Endothelial cell of umbilical vein (primary cell): Measurements from ENCODE around the gene GAB1. TPM values are rescaled to one million over a fixed set of nuclear protein-coding genes. Genes with fewer than 3 reads are reported as not detected.

Experiments used
- BruUV-seq: library from RNA; stranded (reverse); fragments of 400-500 nt; replicated peaks from 2 replicates; lab custom pipeline; 2021; lab: Mats Ljungman, UMichigan
- CTCF ChIA-PET: fragments of 300-600, 350-600 bp; sonication (Branson Sonifier 250); formaldehyde crosslinking; loops from one replicate; lab custom pipeline; 2021; ENCODE audit warnings: antibody characterized with exemption, inconsistent platforms; lab: Charles Lee
- POLR2A ChIA-PET: fragments of 300-600, 350-600 bp; sonication (Branson Sonifier 250); formaldehyde crosslinking; loops from one replicate; lab custom pipeline; 2021; ENCODE audit warnings: antibody characterized with exemption, inconsistent platforms; lab: Charles Lee
- DNase-seq: peaks from one replicate; pipeline ENCODE4 v3.0.0-alpha.2; 2011; ENCODE audit warnings: low read depth, low spot score
- FAIRE-seq: peaks from 2 replicates; lab custom pipeline; 2011; peaks lifted over from hg19 to GRCh38; lab: Jason Lieb, UNC
- H2AFZ ChIP-seq: 2 replicates; pipeline ENCODE4 v1.6.0; 2012; ENCODE audit warnings: low read depth, low read length, control low read depth, inconsistent platforms
- H3K27ac ChIP-seq: 2 replicates; pipeline ENCODE4 v1.5.1; 2011; ENCODE audit warnings: low read depth, mild to moderate bottlenecking, control low read depth, low read length, moderate library complexity; ENCODE audit not compliant: insufficient read depth
- H3K27me3 ChIP-seq, 2 experiments: 2 replicates each; pipeline versions ENCODE4 v1.6.0 to v1.6.1; 2011; ENCODE audit warnings: low read length in 2 of 2, mixed read lengths in 1 of 2; ENCODE audit not compliant: control insufficient read depth in 2 of 2, insufficient read depth in 2 of 2
- H3K36me3 ChIP-seq, 2 experiments: 2 replicates in 1 of 2; 3 replicates in 1 of 2; pipeline ENCODE4 v1.5.1; 2011; ENCODE audit warnings: low read length in 2 of 2, mild to moderate bottlenecking in 1 of 2, moderate library complexity in 1 of 2; ENCODE audit not compliant: control insufficient read depth in 2 of 2, insufficient read depth in 2 of 2; ENCODE audit errors: extremely low read depth in 1 of 2
- H3K4me1 ChIP-seq: 3 replicates; pipeline ENCODE4 v1.5.1; 2011; ENCODE audit warnings: mild to moderate bottlenecking, low read length; ENCODE audit not compliant: control insufficient read depth, insufficient read depth; ENCODE audit errors: extremely low read depth
- H3K4me2 ChIP-seq: 2 replicates; pipeline ENCODE4 v1.6.1; 2011; ENCODE audit warnings: low read length, control low read depth, mixed read lengths; ENCODE audit not compliant: insufficient read depth
- H3K4me3 ChIP-seq, 3 experiments: fragments of 200-600 bp in 1 of 3; sonication (generic), shearing (Covaris generic) in 1 of 3; replicated peaks in 1 of 3; 2 replicates each; pipeline ENCODE4 v1.5.1; 2011 to 2016; ENCODE audit warnings: control low read depth in 3 of 3, low read length in 3 of 3, mild to moderate bottlenecking in 2 of 3, inconsistent platforms in 1 of 3, low read depth in 1 of 3, moderate library complexity in 1 of 3; ENCODE audit not compliant: insufficient read depth in 1 of 3
- H3K79me2 ChIP-seq: 2 replicates; pipeline ENCODE4 v1.6.0; 2012; ENCODE audit warnings: low read length, inconsistent platforms; ENCODE audit not compliant: control insufficient read depth, insufficient read depth
- H3K9ac ChIP-seq: replicated peaks from 2 replicates; pipeline ENCODE3; 2011; ENCODE audit warnings: low read length, control low read depth; ENCODE audit not compliant: insufficient read depth; ENCODE audit errors: extremely low read depth
- H3K9me1 ChIP-seq: replicated peaks from 3 replicates; pipeline ENCODE4 v1.6.0; 2011; ENCODE audit warnings: mild to moderate bottlenecking, low read length; ENCODE audit not compliant: control insufficient read depth, insufficient read depth; ENCODE audit errors: extremely low read depth
- H3K9me3 ChIP-seq: replicated peaks from 2 replicates; pipeline ENCODE4 v1.5.1; 2012; ENCODE audit warnings: low read length, inconsistent platforms; ENCODE audit not compliant: control insufficient read depth, insufficient read depth
- H4K20me1 ChIP-seq: replicated peaks from 2 replicates; pipeline ENCODE3; 2011; ENCODE audit warnings: mild to moderate bottlenecking, low read length; ENCODE audit not compliant: control insufficient read depth, insufficient read depth; ENCODE audit errors: extremely low read depth
- EZH2 ChIP-seq: IDR thresholded peaks from 2 replicates; pipeline ENCODE4 v1.6.1; 2012; ENCODE audit warnings: borderline replicate concordance, low read depth, mild to moderate bottlenecking, moderate library complexity, low read length, inconsistent platforms; ENCODE audit not compliant: severe bottlenecking
- FOS ChIP-seq: IDR thresholded peaks from 2 replicates; pipeline ENCODE4 v1.6.1; 2011; ENCODE audit warnings: mild to moderate bottlenecking, low read length, moderate library complexity, borderline replicate concordance; ENCODE audit not compliant: insufficient read depth
- GATA2 ChIP-seq: IDR thresholded peaks from 2 replicates; pipeline ENCODE4 v1.7.0; 2011; ENCODE audit warnings: low read depth, mild to moderate bottlenecking, moderate library complexity, mixed read lengths, low read length; ENCODE audit not compliant: insufficient read length, insufficient read depth
- JUN ChIP-seq: IDR thresholded peaks from 2 replicates; pipeline ENCODE4 v1.6.1; 2011; ENCODE audit warnings: borderline replicate concordance, low read depth; ENCODE audit not compliant: insufficient read length, insufficient read depth
- MYC ChIP-seq: IDR thresholded peaks from one replicate; pipeline ENCODE4 v1.6.1; 2011; ENCODE audit warnings: mild to moderate bottlenecking, low read depth, low read length
- POLR2A ChIP-seq: IDR thresholded peaks from 2 replicates; pipeline ENCODE4 v1.6.1; 2012; ENCODE audit warnings: low read depth, mild to moderate bottlenecking, control low read depth, low read length
- POLR2AphosphoS5 ChIP-seq: IDR thresholded peaks from 2 replicates; pipeline ENCODE4 v1.6.1; 2012; ENCODE audit warnings: low read depth, mild to moderate bottlenecking, control low read depth, low read length, moderate library complexity; ENCODE audit not compliant: insufficient read depth
- dilution Hi-C: fragments of 300-500 bp; cut with MboI; formaldehyde crosslinking; loops from one replicate; pipeline ENCODE4 v1.15.0; 2019; ENCODE audit warnings: low sequenced_read_pairs; ENCODE audit not compliant: extremely low pct_ligation_motif_present
- intact Hi-C: fragments of 100-400 bp; cut with micrococcal nuclease; formaldehyde crosslinking; loops from one replicate; pipeline ENCODE4 v1.10.0; 2022
- polyA plus RNA-seq, 4 experiments: library from polyadenylated mRNA; depleted of rRNA in 3 of 4; stranded (reverse) in 3 of 4; unstranded in 1 of 4; fragments of >200 nt; gene quantifications; 2 replicates each; pipeline versions ENCODE4 v1.2.1 to v1.2.3, GENCODE V29; 2011 to 2012; ENCODE audit warnings: missing spikeins in 1 of 4
- total RNA-seq: library from RNA; stranded (reverse); gene quantifications from 2 replicates; pipeline ENCODE4 v1.2.3, GENCODE V29; 2021
- TF ChIP-seq, protein P1 (sequence below): IDR thresholded peaks from 2 replicates; pipeline ENCODE4 v1.6.1; 2011; ENCODE audit not compliant: insufficient read depth, insufficient read length
- TF ChIP-seq, protein P2 (sequence below), 2 donors: IDR thresholded peaks; 1 replicate in 1 of 2; 2 replicates in 1 of 2; pipeline ENCODE4 v1.5.1; 2011; ENCODE audit warnings: low read length in 2 of 2, mild to moderate bottlenecking in 2 of 2, moderate library complexity in 2 of 2, control low read depth in 1 of 2, inconsistent platforms in 1 of 2, low read depth in 1 of 2; ENCODE audit not compliant: insufficient read depth in 1 of 2; ENCODE audit errors: extremely low read depth in 1 of 2

The GAB1 gene
- total and polyA plus RNA-seq, 2 donors (not counting 3 experiments of a cell fraction or from before 2014, with no cell fraction given): 9.3 to 37.7 TPM

DNA sequence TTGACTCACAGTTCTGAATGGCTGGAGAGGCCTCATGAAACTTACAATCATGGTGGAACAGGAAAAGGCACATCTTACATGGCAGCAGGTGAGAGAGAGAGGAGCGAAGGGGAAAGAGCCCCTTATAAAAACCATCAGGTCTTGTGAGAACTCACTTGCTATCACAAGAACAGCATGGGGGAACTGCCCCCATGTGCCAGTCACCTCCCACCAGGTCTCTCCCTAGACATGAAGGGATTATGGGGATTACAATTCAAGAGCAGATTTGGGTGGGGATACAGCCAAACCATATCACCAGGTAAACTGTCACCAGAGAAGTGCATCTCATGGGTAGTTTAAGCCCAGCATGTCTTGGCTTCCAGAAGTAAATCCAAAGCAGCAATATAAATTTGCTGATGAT lies 169.4 kb downstream of the GAB1 start:
- no TSS peak for BruUV-seq
- no peak overlapping the region for H3K4me2 ChIP-seq
- no peak overlapping the region for H3K4me3 ChIP-seq
- DNase-seq (no peak), FAIRE-seq (no peak)
- no peaks in the 10 kb centered on the region for H3K9me1 ChIP-seq
- H2AFZ ChIP-seq: no peak overlapping the region
- no peaks in the 10 kb centered on the region for H3K9me3 ChIP-seq
- no peaks in the 10 kb centered on the region for H3K4me1 ChIP-seq
- CTCF ChIA-PET: no interaction called here
- dilution Hi-C loops: no loop called here
- no peaks in the 10 kb centered on the region for H4K20me1 ChIP-seq
- H3K27ac ChIP-seq: no peak overlapping the region
- H3K36me3 ChIP-seq: no peaks in the 10 kb centered on the region
- POLR2A ChIA-PET: no interaction called here
- peaks cover 5 to 13% of the 10 kb centered on the region in 2 experiments for H3K27me3 ChIP-seq
- no peak overlapping the region for H3K9ac ChIP-seq
- intact Hi-C loops: no loop called here
- H3K79me2 ChIP-seq: no peaks in the 10 kb centered on the region
- TF ChIP-seq POLR2AphosphoS5 (no peak), EZH2 (no peak), GATA2 (no peak), MYC (no peak), POLR2A (no peak), JUN (no peak), FOS (no peak)
- TF ChIP-seq, protein P1, sequence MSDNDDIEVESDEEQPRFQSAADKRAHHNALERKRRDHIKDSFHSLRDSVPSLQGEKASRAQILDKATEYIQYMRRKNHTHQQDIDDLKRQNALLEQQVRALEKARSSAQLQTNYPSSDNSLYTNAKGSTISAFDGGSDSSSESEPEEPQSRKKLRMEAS: no peak
- TF ChIP-seq, protein P2, sequence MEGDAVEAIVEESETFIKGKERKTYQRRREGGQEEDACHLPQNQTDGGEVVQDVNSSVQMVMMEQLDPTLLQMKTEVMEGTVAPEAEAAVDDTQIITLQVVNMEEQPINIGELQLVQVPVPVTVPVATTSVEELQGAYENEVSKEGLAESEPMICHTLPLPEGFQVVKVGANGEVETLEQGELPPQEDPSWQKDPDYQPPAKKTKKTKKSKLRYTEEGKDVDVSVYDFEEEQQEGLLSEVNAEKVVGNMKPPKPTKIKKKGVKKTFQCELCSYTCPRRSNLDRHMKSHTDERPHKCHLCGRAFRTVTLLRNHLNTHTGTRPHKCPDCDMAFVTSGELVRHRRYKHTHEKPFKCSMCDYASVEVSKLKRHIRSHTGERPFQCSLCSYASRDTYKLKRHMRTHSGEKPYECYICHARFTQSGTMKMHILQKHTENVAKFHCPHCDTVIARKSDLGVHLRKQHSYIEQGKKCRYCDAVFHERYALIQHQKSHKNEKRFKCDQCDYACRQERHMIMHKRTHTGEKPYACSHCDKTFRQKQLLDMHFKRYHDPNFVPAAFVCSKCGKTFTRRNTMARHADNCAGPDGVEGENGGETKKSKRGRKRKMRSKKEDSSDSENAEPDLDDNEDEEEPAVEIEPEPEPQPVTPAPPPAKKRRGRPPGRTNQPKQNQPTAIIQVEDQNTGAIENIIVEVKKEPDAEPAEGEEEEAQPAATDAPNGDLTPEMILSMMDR (IDR thresholded peaks at IDR 0.05; ENCODE audit: extremely low read depth in 1 of 2, insufficient read depth in 1 of 2, low read depth in 1 of 2, low read length in 2 of 2): no peak
